Erythroblast (primary cell): ENCODE measurements around the gene MUSK.

Source experiments
- GATA1 ChIP-seq: IDR thresholded peaks from 2 replicates; pipeline ENCODE4 v1.6.1; 2011; ENCODE audit warnings: low read depth, mild to moderate bottlenecking, control low read depth, low read length, moderate library complexity
- POLR2A ChIP-seq: IDR thresholded peaks from 2 replicates; pipeline ENCODE4 v1.6.1; 2011; ENCODE audit warnings: mild to moderate bottlenecking, low read length

GRCh38 chr9:110850401-110851135 lies 182.0 kb downstream of the MUSK start:
- TF ChIP-seq POLR2A (no peak), GATA1 (no peak)
